RWPE2 (cell line): ENCODE measurements around the gene FAM118B.
A peak's percentile ranks its signal among the peaks of the same experiment; 100 is the strongest.

Experiments used
- ATAC-seq: fragments of 200-7000 bp; cut with Tn5 transposase; 3 replicates; pipeline ENCODE4 v1.9.1; 2021; ENCODE audit warnings: low read depth
- DNase-seq: peaks from one replicate; pipeline ENCODE4 v3.0.0-alpha.2; 2020; ENCODE audit warnings: low spot score
- H3K27ac ChIP-seq: fragments of 450-650 bp; 2 replicates; pipeline ENCODE4 v1.5.1; 2017; ENCODE audit warnings: mild to moderate bottlenecking; ENCODE audit not compliant: poor library complexity, severe bottlenecking
- H3K27me3 ChIP-seq: fragments of 250-450 bp; sonication (Bioruptor Pico); 2 replicates; pipeline ENCODE4 v1.5.1; 2021; ENCODE audit warnings: mild to moderate bottlenecking, moderate library complexity; ENCODE audit not compliant: insufficient read depth, poor library complexity, severe bottlenecking
- H3K36me3 ChIP-seq: fragments of 250-450 bp; sonication (Bioruptor Pico); 2 replicates; pipeline ENCODE4 v1.5.1; 2020; ENCODE audit warnings: low read depth, mild to moderate bottlenecking, moderate library complexity
- H3K4me1 ChIP-seq: fragments of 250-450 bp; sonication (Bioruptor Pico); 2 replicates; pipeline ENCODE4 v1.5.1; 2021; ENCODE audit warnings: mild to moderate bottlenecking, moderate library complexity; ENCODE audit not compliant: insufficient read depth, poor library complexity, severe bottlenecking
- H3K4me3 ChIP-seq: fragments of 250-450 bp; sonication (Bioruptor Pico); 2 replicates; pipeline ENCODE4 v1.5.1; 2021; ENCODE audit warnings: mild to moderate bottlenecking, moderate library complexity; ENCODE audit not compliant: severe bottlenecking
- H3K9me3 ChIP-seq: fragments of 250-450 bp; sonication (Bioruptor Pico); 2 replicates; pipeline ENCODE4 v1.5.1; 2021; ENCODE audit warnings: mild to moderate bottlenecking, moderate library complexity; ENCODE audit not compliant: severe bottlenecking
- CTCF ChIP-seq: fragments of 450-650 bp; IDR thresholded peaks from one replicate; pipeline ENCODE4 v1.5.1; 2017; ENCODE audit warnings: mild to moderate bottlenecking, moderate library complexity; ENCODE audit not compliant: poor library complexity, severe bottlenecking

Gene FAM118B

GRCh38 chr11:126190792-126191191, 20.8 kb upstream of the FAM118B start:
- H3K27me3 ChIP-seq, result no peaks in the 10 kb centered on the region
- no peaks in the 10 kb centered on the region for H3K9me3 ChIP-seq
- no peak overlapping the region for H3K4me3 ChIP-seq
- H3K27ac ChIP-seq, result no peak overlapping the region
- H3K4me1 ChIP-seq, result no peaks in the 10 kb centered on the region
- DNase-seq, result no peak
- TF ChIP-seq CTCF, result no peak
- peak; percentile 39 for ATAC-seq
- H3K36me3 ChIP-seq, result peaks cover 7% of the 10 kb centered on the region; the same call in 1 of the 2 replicates

GRCh38 chr11:126191379-126192073, 20.1 kb upstream of the FAM118B start:
- Histone ChIP-seq H3K4me1 (no peaks in the 10 kb centered on the region), H3K9me3 (no peaks in the 10 kb centered on the region), H3K27me3 (no peaks in the 10 kb centered on the region), H3K27ac (no peak overlapping the region), H3K36me3 (peaks cover 7% of the 10 kb centered on the region; the same call in 1 of the 2 replicates), H3K4me3 (no peak overlapping the region)
- ATAC-seq (no peak), DNase-seq (no peak)
- TF ChIP-seq CTCF, result no peak

- H3K9me3 ChIP-seq, result no peaks in the 10 kb centered on the region
- DNase-seq (no peak), ATAC-seq (no peak)
- H3K36me3 ChIP-seq, result peaks cover 11% of the 10 kb centered on the region
- no peak overlapping the region for H3K27ac ChIP-seq
- H3K4me3 ChIP-seq, result no peak overlapping the region
- H3K27me3 ChIP-seq, result no peaks in the 10 kb centered on the region
- no peaks in the 10 kb centered on the region for H3K4me1 ChIP-seq
- no peak for TF ChIP-seq CTCF
Observed at GRCh38 chr11:126192361-126192760, 19.2 kb upstream of the FAM118B start.

- no peak for TF ChIP-seq CTCF
- Histone ChIP-seq H3K27ac (no peak overlapping the region), H3K9me3 (no peaks in the 10 kb centered on the region), H3K36me3 (peaks cover 18% of the 10 kb centered on the region), H3K4me3 (no peak overlapping the region), H3K27me3 (no peaks in the 10 kb centered on the region), H3K4me1 (no peaks in the 10 kb centered on the region)
- ATAC-seq (no peak), DNase-seq (no peak)
Observed at GRCh38 chr11:126193038-126193478, 18.5 kb upstream of the FAM118B start.

GRCh38 chr11:126194121-126194543, 17.4 kb upstream of the FAM118B start:
- H3K4me1 ChIP-seq, result no peaks in the 10 kb centered on the region
- ATAC-seq (peak; percentile 70), DNase-seq (no peak)
- no peak overlapping the region for H3K4me3 ChIP-seq
- H3K9me3 ChIP-seq, result no peaks in the 10 kb centered on the region
- peak; percentile 78 for TF ChIP-seq CTCF
- no peak overlapping the region for H3K27ac ChIP-seq
- no peaks in the 10 kb centered on the region for H3K27me3 ChIP-seq
- H3K36me3 ChIP-seq, result peaks cover 26% of the 10 kb centered on the region
